ENCODE results near the gene RBM6. TPM values are rescaled to one million over a fixed set of nuclear protein-coding genes. Genes with fewer than 3 reads are reported as not detected.

Gene RBM6
- total RNA-seq, 1 donor from 2014 or later: 169 TPM

GRCh38 chr3:50001511-50001910 is 61.6 kb downstream of the RBM6 start:
- Mint-ChIP-seq H3K27ac (ENCODE audit: unreplicated experiment) (no peak overlapping the region), H3K27me3 (ENCODE audit: unreplicated experiment) (peaks cover 4% of the 10 kb centered on the region), H3K4me1 (ENCODE audit: low read depth, unreplicated experiment) (peaks cover 11% of the 10 kb centered on the region), H3K4me3 (ENCODE audit: unreplicated experiment) (no peak overlapping the region), H3K9me3 (ENCODE audit: unreplicated experiment) (peaks cover 1% of the 10 kb centered on the region), H3K36me3 (ENCODE audit: unreplicated experiment) (no peaks in the 10 kb centered on the region)
- no peak for DNase-seq
- TF ChIP-seq CTCF (IDR thresholded peaks at IDR 0.05; ENCODE audit: partially characterized antibody, unreplicated experiment): no peak

GRCh38 chr3:50003216-50003615 is 63.3 kb downstream of the RBM6 start:
- Mint-ChIP-seq H3K4me1 (ENCODE audit: low read depth, unreplicated experiment) (peaks cover 9% of the 10 kb centered on the region), H3K27me3 (ENCODE audit: unreplicated experiment) (peaks cover 4% of the 10 kb centered on the region), H3K27ac (ENCODE audit: unreplicated experiment) (no peak overlapping the region), H3K9me3 (ENCODE audit: unreplicated experiment) (peaks cover 1% of the 10 kb centered on the region), H3K4me3 (ENCODE audit: unreplicated experiment) (no peak overlapping the region), H3K36me3 (ENCODE audit: unreplicated experiment) (no peaks in the 10 kb centered on the region)
- no peak for DNase-seq
- TF ChIP-seq CTCF (IDR thresholded peaks at IDR 0.05; ENCODE audit: partially characterized antibody, unreplicated experiment): no peak

DNA sequence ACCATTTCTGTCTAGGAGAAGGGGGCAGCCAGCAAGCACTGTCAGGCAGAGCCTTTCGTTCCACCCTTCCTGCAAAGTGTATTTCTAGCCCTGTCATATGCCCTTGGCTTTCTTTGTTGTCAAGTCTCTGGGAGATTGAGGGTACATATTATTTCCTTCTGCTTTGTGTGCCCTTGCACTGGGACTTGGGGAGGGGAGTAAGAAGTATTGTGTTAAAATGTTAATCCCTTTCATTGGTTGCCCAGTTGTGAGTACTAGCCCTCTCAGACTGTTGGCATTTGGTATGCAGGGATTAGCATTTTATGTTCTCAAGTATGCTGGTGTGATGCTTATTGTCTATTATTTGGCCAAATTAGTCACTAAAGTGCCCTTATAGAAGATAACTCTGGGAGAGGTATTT is 63.9 kb downstream of the RBM6 start:
- peaks cover 1% of the 10 kb centered on the region for H3K9me3 Mint-ChIP-seq (ENCODE audit: unreplicated experiment)
- no peak overlapping the region for H3K27ac Mint-ChIP-seq (ENCODE audit: unreplicated experiment)
- H3K27me3 Mint-ChIP-seq (ENCODE audit: unreplicated experiment): peaks cover 4% of the 10 kb centered on the region
- DNase-seq: no peak
- no peaks in the 10 kb centered on the region for H3K36me3 Mint-ChIP-seq (ENCODE audit: unreplicated experiment)
- no peak overlapping the region for H3K4me3 Mint-ChIP-seq (ENCODE audit: unreplicated experiment)
- H3K4me1 Mint-ChIP-seq (ENCODE audit: low read depth, unreplicated experiment): peaks cover 4% of the 10 kb centered on the region
- no peak for TF ChIP-seq CTCF (IDR thresholded peaks at IDR 0.05; ENCODE audit: partially characterized antibody, unreplicated experiment)

- no peak for TF ChIP-seq CTCF (IDR thresholded peaks at IDR 0.05; ENCODE audit: partially characterized antibody, unreplicated experiment)
- H3K4me3 Mint-ChIP-seq (ENCODE audit: unreplicated experiment): no peak overlapping the region
These were observed 69.0 kb downstream of the RBM6 start for GRCh38 chr3:50008931-50009330.

DNA sequence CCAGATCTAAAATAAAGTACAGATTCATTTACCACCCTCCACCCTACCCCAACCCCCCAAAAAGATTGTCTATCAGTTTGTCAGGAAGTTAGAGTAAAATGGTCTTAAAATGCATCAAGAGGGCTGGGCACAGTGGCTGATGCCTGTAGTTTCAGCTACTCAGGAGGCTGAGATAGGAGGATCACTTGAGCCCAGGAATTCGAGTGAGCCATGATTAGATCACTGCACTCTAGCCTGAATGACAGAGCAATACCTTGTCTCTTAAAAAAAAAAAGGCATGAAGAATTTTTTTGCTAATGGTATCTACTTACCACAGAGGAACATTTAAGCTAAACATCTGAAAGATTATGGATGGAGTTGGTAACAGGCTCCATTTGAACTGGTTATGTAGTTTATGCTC is 71.0 kb downstream of the RBM6 start:
- peaks cover under 1% of the 10 kb centered on the region for H3K9me3 Mint-ChIP-seq (ENCODE audit: unreplicated experiment)
- no peak overlapping the region for H3K27ac Mint-ChIP-seq (ENCODE audit: unreplicated experiment)
- H3K4me1 Mint-ChIP-seq (ENCODE audit: low read depth, unreplicated experiment): peaks cover 3% of the 10 kb centered on the region
- peaks cover under 1% of the 10 kb centered on the region for H3K27me3 Mint-ChIP-seq (ENCODE audit: unreplicated experiment)
- H3K4me3 Mint-ChIP-seq (ENCODE audit: unreplicated experiment): no peak overlapping the region
- no peak for TF ChIP-seq CTCF (IDR thresholded peaks at IDR 0.05; ENCODE audit: partially characterized antibody, unreplicated experiment)
- no peak for DNase-seq
- no peaks in the 10 kb centered on the region for H3K36me3 Mint-ChIP-seq (ENCODE audit: unreplicated experiment)

More at GRCh38 chr3:50008931-50009330, 69.0 kb downstream of the RBM6 start:
- Mint-ChIP-seq H3K27ac (ENCODE audit: unreplicated experiment) (no peak overlapping the region), H3K36me3 (ENCODE audit: unreplicated experiment) (no peaks in the 10 kb centered on the region), H3K4me1 (ENCODE audit: low read depth, unreplicated experiment) (peaks cover 3% of the 10 kb centered on the region), H3K27me3 (ENCODE audit: unreplicated experiment) (peaks cover under 1% of the 10 kb centered on the region), H3K9me3 (ENCODE audit: unreplicated experiment) (no peaks in the 10 kb centered on the region)
- no peak for DNase-seq
